HG03558 (cell line): ENCODE measurements around the gene APCDD1.

Experiments
- ATAC-seq: cut with Tn5 transposase; IDR thresholded peaks from one replicate; pipeline ENCODE4 v1.9.1; 2021; ENCODE audit warnings: moderate number of reproducible peaks; ENCODE audit not compliant: unreplicated experiment; ENCODE audit errors: extremely low read depth

The APCDD1 gene

DNA sequence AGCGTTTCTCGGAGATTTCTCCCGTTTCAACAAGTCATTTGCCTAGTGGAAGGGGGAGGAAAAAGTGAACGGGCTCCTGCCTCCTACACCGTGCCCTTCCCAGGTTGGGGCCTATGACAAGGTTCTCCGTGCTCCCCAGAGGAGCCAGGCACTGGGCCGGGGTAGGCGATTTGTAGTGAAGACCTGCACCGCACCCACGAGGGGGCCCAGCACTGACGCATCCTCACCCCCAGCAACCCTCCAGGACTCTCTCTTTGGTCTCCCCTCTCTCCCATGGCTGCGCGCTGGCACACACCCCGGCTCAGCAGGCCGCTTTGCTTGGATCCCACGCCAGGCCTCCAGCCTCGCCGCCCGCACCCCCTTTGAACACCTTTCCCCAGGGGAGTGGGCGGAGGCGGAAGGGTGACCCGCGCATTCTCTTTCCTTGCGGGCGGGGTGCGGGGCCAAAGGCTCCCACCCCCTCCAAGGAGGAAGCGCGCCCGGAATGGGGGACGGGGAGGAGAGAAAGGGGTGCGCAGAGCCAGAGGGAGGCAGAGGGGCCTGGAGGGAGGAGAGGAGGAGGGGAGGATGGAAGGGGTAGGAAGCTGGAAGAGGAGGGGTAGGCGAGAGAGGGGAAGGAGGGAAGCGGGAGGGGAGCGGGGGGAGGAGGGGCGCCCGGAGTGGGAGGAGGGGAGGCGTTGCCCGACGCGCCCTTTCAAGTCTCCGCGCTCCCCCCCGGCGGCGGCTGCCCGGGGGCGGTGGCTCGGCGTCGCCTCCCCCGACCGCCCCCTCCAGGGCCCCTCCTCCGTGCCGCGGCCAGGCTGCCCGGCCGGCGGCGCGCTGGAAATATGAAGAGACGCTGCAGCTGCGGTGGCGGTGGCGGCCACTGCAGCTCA lies at the start of gene APCDD1:
Gene APCDD1, plus strand, starts transcription at position 830 of the 875 bp plus-strand sequence. CDS start 347 bp downstream, outside the sequence.
- ATAC-seq: no peak

DNA sequence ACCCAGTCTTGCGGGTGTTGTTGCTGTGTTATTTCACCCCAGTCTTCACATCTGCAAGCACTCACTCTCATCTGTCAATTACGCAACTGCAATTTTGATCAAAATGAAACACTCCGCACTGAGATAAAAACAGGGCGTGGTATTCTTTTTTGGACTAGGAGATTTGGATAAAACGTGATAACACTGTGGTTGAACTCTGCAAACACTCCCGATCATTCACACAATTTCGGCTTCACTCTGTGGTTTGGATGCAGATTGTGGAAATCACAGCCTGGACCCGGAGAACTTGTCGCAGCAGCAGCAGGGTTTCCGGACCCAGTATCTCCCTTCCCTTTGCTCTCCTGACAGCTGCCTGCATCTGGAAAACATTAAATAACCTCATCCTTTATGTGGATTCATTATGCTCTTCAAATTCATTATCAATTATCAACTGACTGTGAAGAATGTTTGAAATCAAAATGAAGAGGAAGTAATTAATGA lies 49.4 kb upstream of the APCDD1 start:
- no peak for ATAC-seq

DNA sequence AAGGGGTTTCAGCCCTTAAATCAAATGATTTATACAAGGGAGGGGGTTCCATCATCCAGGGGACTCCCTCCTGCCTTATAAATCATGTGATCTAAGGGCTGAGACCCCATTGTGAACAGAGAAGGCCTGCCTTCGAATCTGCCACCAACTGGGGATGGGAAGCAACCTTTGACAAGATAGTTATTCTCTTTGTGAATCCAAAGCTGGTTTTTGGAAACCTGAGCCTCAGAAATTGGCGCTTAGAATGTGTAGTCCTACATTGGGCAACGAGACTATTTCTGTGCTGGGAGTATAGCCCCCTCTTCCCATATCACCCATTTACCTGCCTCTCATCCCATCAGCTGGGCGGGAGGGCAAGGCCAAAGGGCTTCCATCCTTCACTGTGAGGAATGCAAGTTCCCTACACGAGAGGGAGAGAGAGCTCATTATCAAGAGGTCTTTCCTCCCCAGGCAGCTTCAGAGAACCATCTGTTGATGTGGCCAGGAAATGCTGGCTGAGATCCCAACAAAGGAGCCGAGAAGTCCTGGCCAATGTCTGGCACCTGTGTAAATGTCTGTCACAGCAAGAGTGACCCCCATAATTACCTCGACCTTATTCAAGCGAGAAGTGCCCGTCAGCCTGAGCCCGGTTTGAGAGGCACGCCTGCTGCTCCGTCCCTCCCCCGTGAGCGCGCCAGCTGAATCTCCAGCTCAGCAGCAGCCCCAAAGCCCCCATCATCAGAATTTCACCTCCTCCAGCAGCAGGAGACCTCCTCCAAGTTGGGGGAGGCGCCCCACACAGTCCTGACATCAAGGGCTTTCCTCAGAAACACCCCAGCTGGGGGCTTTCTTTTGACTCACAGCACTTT lies 48.4 kb upstream of the APCDD1 start:
- no peak for ATAC-seq

DNA sequence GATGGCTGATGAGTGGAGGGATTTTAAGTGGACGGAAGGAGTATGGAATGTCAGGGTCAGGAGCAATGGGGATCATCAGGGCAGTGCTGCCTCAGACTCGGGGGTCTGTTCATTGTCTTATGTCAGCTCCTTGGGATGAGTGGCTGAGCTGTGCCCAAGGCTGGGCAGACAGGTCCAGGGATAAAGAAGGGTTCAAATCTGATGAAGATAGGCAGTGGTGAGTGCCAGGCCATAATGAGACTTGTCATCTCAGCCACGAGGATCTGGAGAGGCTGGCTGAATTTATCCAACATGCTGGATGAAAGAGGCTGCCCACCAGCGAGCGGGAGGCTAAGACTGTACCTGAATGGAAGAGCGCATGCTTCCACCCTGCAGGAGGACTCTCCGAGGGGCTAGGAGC lies 46.3 kb upstream of the APCDD1 start:
- ATAC-seq: no peak

DNA sequence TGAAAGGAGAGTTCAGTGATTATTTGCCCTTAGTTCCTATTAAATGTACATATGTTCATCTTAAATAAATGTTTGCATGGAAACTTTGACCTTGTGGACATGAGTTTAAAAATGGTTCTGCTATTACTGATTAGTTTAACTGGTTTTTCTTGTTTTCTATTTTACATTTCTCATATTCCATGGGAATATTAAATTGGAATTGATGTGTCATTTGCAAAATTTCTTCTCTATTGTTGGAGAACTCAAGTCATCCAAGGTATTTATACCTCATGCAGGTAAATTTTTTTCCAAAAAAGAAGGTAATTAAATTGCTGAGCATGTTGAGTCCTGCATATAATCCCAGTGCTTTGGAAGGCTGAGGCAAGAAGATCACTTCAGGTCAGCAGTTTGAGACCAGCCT lies 45.4 kb upstream of the APCDD1 start:
- ATAC-seq: no peak

- ATAC-seq: no peak
Measured at GRCh38 chr18:10410472-10411308, 43.7 kb upstream of the APCDD1 start.

- no peak for ATAC-seq
Measured at GRCh38 chr18:10412933-10413332, 41.5 kb upstream of the APCDD1 start.

DNA sequence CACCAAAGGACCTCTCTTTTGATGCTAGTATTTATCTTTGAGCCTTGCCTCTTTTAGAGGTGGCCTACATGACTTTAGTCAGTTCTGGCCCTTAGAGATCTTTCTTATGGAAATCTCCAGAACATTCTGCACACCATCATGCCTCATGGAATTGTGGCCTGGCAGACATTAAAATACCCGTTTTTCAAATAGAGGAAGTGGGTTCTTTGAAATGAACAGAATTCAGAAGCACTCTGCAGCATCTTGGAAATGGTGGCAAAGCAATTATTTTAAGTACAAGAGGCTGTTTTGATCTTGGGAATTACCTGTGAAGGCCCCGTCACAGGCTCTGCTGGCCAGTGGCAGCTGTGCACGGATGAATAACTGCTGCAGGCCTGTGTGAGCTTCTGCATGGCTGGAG lies 40.7 kb upstream of the APCDD1 start:
- no peak for ATAC-seq

- ATAC-seq: no peak
Measured at GRCh38 chr18:10414293-10414842, 40.1 kb upstream of the APCDD1 start.

DNA sequence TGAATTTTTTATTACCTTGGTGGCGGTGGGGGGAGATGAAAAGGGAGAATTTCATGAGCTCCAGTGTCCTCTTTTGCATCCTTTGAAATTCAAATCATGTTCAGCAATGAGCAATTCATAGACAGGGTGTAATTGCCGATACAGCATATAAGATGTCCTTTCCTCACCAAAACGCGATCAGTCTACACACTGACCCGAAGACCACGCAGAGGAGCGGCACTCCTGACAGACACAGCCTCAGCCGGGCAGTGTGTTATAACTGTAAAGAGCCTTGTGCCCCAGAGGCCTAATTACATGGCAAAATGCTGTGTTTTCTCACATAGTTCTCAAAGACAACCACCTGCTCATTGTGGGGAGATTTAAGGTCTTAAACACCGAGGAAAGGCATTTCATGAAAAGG lies 38.4 kb upstream of the APCDD1 start:
- no peak for ATAC-seq

GRCh38 chr18:10417191-10417590 lies 37.2 kb upstream of the APCDD1 start:
- no peak for ATAC-seq

DNA sequence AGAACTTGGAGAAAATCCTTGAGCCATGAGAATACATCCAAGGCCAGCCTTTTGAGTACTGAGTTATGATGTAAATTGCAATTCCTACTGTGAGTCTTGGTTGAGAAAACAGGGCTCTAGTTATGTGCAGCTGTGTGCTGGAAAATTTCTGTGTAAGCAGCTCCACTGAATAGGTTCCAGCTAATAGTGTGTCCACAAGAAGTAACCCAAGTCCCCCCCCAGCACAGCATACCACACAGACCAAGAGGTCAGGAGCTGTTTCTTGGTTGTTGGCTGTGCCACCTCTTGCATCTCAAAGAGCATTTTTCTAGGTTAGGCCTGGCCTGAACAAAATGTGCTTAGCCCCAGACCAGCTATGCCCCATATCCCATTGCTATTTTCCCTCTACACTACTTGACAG lies 36.8 kb upstream of the APCDD1 start:
- no peak for ATAC-seq

- ATAC-seq: no peak
Measured at GRCh38 chr18:10418836-10419235, 35.6 kb upstream of the APCDD1 start.

DNA sequence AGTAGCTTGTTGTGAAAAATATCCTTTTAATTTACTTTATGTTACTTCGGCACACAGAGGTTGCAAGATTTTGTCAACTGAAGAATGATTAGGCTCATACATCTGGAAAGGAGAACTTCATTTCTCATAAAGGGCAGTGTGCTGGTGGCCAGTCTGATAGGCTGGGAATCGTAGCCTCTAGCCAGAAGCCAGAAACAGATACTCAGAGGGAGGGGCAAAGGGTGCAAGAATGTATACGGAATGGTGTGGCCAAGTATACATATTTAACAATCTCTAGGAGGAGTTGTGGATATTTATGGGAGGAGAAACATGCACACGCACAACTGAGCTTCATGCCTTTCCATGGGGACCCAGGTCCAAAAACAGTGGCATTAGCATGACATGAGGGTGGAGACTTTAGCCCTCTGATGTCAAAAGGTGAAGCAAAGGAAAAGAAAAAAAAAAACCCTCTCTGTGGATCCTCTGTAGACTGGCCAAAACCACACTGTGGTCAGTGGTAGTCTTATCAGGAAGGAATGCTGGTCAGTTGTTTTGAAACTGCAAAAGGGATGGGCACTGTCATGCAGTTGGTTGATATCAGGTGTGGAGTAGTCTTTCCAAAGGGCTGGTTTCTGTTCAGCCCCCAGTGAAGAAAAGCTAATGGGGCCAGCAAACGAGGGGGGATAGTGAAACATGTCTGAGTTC lies 34.9 kb upstream of the APCDD1 start:
- ATAC-seq: no peak

GRCh38 chr18:10420561-10421352 lies 33.7 kb upstream of the APCDD1 start:
- ATAC-seq: no peak

DNA sequence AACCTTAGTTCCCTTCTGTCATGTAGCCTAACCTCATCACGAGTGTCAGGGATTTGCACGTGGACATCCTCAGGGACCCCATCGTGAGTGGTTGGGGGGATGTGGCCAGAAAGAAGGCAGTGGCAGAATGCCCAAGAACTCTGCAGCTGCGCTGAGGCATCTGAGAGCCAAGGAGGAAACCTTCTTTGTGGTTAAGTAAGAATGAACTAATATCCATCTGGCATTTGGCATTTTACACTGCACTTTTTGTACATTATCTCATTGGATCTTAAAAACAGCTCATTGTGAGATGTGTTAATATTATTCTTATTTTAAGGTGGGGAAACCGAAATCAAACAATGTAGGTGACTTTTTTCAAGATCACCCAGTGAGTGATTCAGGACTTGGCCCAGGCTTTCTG lies 32.6 kb upstream of the APCDD1 start:
- ATAC-seq: no peak

DNA sequence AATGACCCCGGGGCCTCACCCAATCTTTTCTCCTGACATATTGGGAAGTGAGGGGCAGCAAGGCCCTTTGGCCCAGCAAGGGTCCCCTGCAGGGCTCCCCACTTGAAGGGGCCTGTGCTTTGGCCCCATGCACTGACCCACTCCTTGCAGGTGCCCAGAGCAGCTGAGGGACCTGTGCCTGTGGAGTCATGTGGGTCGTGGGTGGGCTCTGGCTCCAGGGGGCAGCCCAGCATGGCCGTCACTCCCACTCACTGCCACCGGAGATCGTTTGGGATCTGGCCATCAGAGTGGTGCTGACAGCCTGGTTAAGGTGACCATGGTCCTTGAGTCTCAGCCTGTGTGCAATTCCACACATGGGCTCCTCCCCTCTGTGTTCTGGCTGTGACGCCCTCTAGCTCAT lies 31.7 kb upstream of the APCDD1 start:
- no peak for ATAC-seq

DNA sequence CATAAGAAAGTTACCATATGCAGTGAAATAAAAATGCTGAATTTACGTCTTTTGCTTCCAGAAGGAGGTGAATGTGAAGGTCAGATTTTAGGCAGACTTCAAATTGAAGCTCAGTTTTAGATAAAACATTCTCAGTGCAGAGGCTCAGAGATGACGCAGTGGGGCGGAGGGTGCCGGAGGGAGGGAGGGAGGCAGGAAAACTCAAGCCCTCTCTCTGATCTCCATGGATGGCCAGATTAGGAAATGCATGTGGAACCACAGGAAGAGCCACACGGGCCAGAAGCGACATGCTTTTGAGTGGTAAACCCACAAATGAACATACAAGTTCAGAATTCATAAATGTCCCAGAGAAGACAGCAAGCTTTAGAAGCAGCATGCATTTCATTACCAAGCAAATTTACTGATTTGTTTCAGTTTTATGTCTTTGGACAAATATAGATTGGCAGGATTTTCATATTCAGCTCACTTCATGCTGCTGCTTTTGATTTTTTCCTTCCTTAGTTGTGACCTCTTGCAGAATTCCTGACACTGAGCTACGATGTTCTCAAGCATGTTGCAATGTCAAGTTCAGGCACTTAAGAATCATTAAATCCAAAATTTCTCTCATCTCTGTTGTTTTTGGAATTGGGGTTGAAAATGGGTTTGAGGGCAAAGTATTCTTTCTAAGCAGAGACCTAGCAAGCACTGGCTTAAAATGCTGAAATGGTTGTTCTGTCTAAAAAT lies 29.7 kb upstream of the APCDD1 start:
- no peak for ATAC-seq
